ENCODE measurements around the gene TMX3.

DNA sequence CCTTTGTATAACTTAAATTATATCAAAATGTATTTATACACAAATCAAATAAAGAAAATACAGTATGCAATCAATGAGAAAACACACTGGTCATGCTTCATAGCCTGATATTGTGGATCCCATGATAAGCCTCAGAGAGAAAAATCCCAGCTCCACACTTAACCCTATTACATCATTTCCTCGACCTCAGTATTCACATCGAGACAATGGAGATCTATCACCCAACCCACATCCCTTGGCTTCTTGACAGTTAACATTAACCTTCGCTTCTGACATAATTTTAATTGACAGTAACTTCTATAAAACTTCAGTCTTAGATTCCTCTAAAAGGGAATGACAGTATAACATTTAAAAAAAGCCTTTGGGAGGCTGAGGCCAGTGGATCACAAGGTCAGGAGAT, 11.6 kb downstream of the TMX3 start:
- TF ChIP-seq EP300 (IDR thresholded peaks at IDR 0.05) (no peak), POLR2A (IDR thresholded peaks at IDR 0.05) (no peak)
- TF ChIP-seq, protein P1, sequence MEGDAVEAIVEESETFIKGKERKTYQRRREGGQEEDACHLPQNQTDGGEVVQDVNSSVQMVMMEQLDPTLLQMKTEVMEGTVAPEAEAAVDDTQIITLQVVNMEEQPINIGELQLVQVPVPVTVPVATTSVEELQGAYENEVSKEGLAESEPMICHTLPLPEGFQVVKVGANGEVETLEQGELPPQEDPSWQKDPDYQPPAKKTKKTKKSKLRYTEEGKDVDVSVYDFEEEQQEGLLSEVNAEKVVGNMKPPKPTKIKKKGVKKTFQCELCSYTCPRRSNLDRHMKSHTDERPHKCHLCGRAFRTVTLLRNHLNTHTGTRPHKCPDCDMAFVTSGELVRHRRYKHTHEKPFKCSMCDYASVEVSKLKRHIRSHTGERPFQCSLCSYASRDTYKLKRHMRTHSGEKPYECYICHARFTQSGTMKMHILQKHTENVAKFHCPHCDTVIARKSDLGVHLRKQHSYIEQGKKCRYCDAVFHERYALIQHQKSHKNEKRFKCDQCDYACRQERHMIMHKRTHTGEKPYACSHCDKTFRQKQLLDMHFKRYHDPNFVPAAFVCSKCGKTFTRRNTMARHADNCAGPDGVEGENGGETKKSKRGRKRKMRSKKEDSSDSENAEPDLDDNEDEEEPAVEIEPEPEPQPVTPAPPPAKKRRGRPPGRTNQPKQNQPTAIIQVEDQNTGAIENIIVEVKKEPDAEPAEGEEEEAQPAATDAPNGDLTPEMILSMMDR (IDR thresholded peaks at IDR 0.05) = no peak

Data from ovary (tissue), 3 donors.